ENCODE measurements around the gene GID4. TPM values are rescaled to one million over a fixed set of nuclear protein-coding genes. Genes with fewer than 3 reads are reported as not detected.

The GID4 gene
- total and polyA plus RNA-seq, 2 of the 13 experiments (the other 11 are each of a cell fraction or from before 2014, with no cell fraction given) = 4.3 to 6.1 TPM

- ChIA-PET POLR2A (no interaction called here), CTCF (ENCODE audit: low intra/inter-chr PET ratio, low total read pairs) (no interaction called here)
- H3K9ac ChIP-seq (ENCODE audit: insufficient read depth, low read depth, low read length) = no peak overlapping the region
- TF ChIP-seq ZNF710 (CRISPR knock-in tag; IDR thresholded peaks at IDR 0.05; ENCODE audit: borderline replicate concordance) = no peak
- TF ChIP-seq ZNF3 (CRISPR knock-in tag; IDR thresholded peaks at IDR 0.05) = no peak
- TF ChIP-seq CSRNP2 (CRISPR knock-in tag; conservative IDR thresholded peaks at IDR 0.05; ENCODE audit: low read depth) = no peak
- TF ChIP-seq ZBTB10 (CRISPR knock-in tag; IDR thresholded peaks at IDR 0.05; ENCODE audit: borderline replicate concordance) = no peak
- no peak for TF ChIP-seq MTA3 (CRISPR knock-in tag; IDR thresholded peaks at IDR 0.05)
- no peak for TF ChIP-seq POLR2AphosphoS5 (IDR thresholded peaks at IDR 0.05; ENCODE audit: low read depth, low read length)
- TF ChIP-seq WIZ (CRISPR knock-in tag; IDR thresholded peaks at IDR 0.05) = no peak
- no peak for TF ChIP-seq CCAR2 (optimal IDR thresholded peaks at IDR 0.05; ENCODE audit: low read depth, low read length)
- no peaks in the 10 kb centered on the region for H3K79me2 ChIP-seq (ENCODE audit: insufficient read depth, low read length)
- intact Hi-C loops (cut with micrococcal nuclease; ENCODE audit: unreplicated experiment) (no loop called here), in situ Hi-C loops (cut with HindIII; ENCODE audit: extremely low pct_ligation_motif_present, low pct_unique_long_range_greater_than_20kb) (no loop called here)
- H3K9me3 ChIP-seq (ENCODE audit: low read length) = no peaks in the 10 kb centered on the region
- H3K36me3 ChIP-seq (replicated peaks in 1 of 2; ENCODE audit: control insufficient read depth in 1 of 2, insufficient read depth in 2 of 2, low read length in 2 of 2) = no peaks in the 10 kb centered on the region
- H4K20me1 ChIP-seq (ENCODE audit: insufficient read depth, low read length) = no peaks in the 10 kb centered on the region
- 0 out of 3 replicates have a peak, but pooled peaks have one; percentile 32 for ATAC-seq
- no peak overlapping the region for H3K4me2 ChIP-seq (ENCODE audit: low read depth, low read length)
- H3K4me1 ChIP-seq (ENCODE audit: insufficient read depth, low read length) = peaks cover 38% of the 10 kb centered on the region
- H3K27me3 ChIP-seq (ENCODE audit: control insufficient read depth in 1 of 2, insufficient read depth in 2 of 2, low read length in 2 of 2) = no peaks in the 10 kb centered on the region
- BruUV-seq (replicated peaks) = no TSS peak
- H3K27ac ChIP-seq (ENCODE audit: extremely low read length, insufficient read depth, low read length) = no peak overlapping the region
- no peak overlapping the region for H3K4me3 ChIP-seq (replicated peaks in 1 of 3; ENCODE audit: insufficient read depth in 1 of 3, low read depth in 2 of 3, low read length in 3 of 3)
- 46% methylated on average over 6 of the region's 7 CpGs for WGBS (ENCODE audit: low lambda C conversion rate)
- FAIRE-seq = no peak
- H2AFZ ChIP-seq (ENCODE audit: low read length) = no peak overlapping the region
- DNase-seq (ENCODE audit: low spot score) = no peak
Measured at GRCh38 chr17:18076936-18077335, 37.7 kb downstream of the GID4 start.

All from HepG2 (cell line).